Endothelial cell (in vitro differentiated cells): ENCODE results near the gene GRIP1. TPM values are rescaled to one million over a fixed set of nuclear protein-coding genes. Genes with fewer than 3 reads are reported as not detected.

Source experiments
- DNase-seq: peaks from one replicate; pipeline ENCODE4 v3.0.0; 2021; ENCODE audit warnings: low spot score
- H3K27ac Mint-ChIP-seq: one replicate; pipeline ENCODE4 v1.8.0; 2021; ENCODE audit warnings: mixed read lengths, inconsistent platforms; ENCODE audit not compliant: unreplicated experiment
- H3K27me3 Mint-ChIP-seq: one replicate; pipeline ENCODE4 v1.8.0; 2021; ENCODE audit warnings: mild to moderate bottlenecking, moderate library complexity, mixed read lengths, inconsistent platforms; ENCODE audit not compliant: unreplicated experiment
- H3K36me3 Mint-ChIP-seq: one replicate; pipeline ENCODE4 v1.8.0; 2021; ENCODE audit warnings: mild to moderate bottlenecking, low read depth, mixed read lengths, inconsistent platforms; ENCODE audit not compliant: unreplicated experiment
- H3K4me1 Mint-ChIP-seq: one replicate; pipeline ENCODE4 v1.8.0; 2021; ENCODE audit warnings: mild to moderate bottlenecking, mixed read lengths, inconsistent platforms; ENCODE audit not compliant: unreplicated experiment
- H3K4me3 Mint-ChIP-seq: one replicate; pipeline ENCODE4 v1.8.0; 2021; ENCODE audit warnings: mild to moderate bottlenecking, mixed read lengths, inconsistent platforms; ENCODE audit not compliant: unreplicated experiment
- H3K9me3 Mint-ChIP-seq: one replicate; pipeline ENCODE4 v1.8.0; 2021; ENCODE audit warnings: mixed read lengths, inconsistent platforms; ENCODE audit not compliant: unreplicated experiment
- total RNA-seq: library from RNA; stranded (reverse); fragmentation: NEBNext Ultra II Directional; extraction: Animal tissue kit (Norgen Biotek cat#: 25700); gene quantifications from one replicate; pipeline ENCODE4 v1.2.1, GENCODE V29; 2021; ENCODE audit not compliant: unreplicated experiment
- TF ChIP-seq, protein P1 (sequence below): fragments of 200-600 bp; sonication (generic); IDR thresholded peaks from one replicate; pipeline ENCODE4 v1.5.0; 2021; ENCODE audit warnings: antibody characterized with exemption; ENCODE audit not compliant: unreplicated experiment

Gene GRIP1
- total RNA-seq, 1 donor from 2014 or later = 36.2 TPM

DNA sequence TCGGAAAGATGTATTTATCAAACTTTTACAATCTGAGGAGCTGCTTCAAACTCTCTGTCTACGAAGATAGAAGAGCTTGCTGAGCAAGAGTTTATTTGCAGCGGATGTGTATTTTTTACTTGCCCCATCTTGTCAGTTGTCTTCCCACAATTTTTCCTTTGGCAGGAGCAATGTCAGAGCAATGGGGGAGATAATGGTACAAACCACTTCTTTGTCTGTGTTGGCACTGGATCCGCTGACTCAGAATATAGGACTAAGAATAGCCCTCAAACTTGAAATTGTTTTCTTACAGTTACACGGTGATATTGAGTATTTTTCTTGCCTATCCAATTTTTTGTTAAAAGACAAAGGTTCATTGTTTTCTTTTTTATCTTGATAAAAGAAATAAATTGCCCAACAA is 348.9 kb downstream of the GRIP1 start:
- Mint-ChIP-seq H3K27ac (no peak overlapping the region), H3K27me3 (peaks cover 2% of the 10 kb centered on the region), H3K36me3 (no peaks in the 10 kb centered on the region), H3K4me3 (no peak overlapping the region), H3K9me3 (no peaks in the 10 kb centered on the region), H3K4me1 (peaks cover 5% of the 10 kb centered on the region)
- TF ChIP-seq, protein P1, sequence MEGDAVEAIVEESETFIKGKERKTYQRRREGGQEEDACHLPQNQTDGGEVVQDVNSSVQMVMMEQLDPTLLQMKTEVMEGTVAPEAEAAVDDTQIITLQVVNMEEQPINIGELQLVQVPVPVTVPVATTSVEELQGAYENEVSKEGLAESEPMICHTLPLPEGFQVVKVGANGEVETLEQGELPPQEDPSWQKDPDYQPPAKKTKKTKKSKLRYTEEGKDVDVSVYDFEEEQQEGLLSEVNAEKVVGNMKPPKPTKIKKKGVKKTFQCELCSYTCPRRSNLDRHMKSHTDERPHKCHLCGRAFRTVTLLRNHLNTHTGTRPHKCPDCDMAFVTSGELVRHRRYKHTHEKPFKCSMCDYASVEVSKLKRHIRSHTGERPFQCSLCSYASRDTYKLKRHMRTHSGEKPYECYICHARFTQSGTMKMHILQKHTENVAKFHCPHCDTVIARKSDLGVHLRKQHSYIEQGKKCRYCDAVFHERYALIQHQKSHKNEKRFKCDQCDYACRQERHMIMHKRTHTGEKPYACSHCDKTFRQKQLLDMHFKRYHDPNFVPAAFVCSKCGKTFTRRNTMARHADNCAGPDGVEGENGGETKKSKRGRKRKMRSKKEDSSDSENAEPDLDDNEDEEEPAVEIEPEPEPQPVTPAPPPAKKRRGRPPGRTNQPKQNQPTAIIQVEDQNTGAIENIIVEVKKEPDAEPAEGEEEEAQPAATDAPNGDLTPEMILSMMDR = no peak
- DNase-seq = no peak

DNA sequence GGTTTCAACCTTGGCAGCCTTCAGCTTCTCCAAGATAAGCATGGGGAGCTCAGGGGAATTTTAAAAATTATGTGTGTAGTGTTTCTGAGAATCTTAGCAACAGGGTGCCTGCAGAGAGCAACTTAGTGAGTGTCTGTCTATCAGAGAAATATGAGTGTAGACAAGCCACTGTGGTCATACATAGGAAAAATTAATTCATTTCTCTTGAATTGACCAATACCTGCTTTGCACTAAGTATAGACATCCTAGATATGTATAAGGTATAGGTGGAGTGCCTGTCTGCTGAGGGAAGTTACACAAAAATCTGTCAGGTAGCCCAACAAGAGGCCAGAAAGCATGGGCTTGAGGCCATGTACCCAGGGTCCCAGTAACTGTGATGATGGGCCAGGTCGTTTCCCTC is 355.9 kb downstream of the GRIP1 start:
- DNase-seq = no peak
- Mint-ChIP-seq H3K27me3 (no peaks in the 10 kb centered on the region), H3K27ac (no peak overlapping the region), H3K4me3 (no peak overlapping the region), H3K4me1 (peaks cover 5% of the 10 kb centered on the region), H3K36me3 (no peaks in the 10 kb centered on the region), H3K9me3 (no peaks in the 10 kb centered on the region)
- TF ChIP-seq, protein P1 = no peak

DNA sequence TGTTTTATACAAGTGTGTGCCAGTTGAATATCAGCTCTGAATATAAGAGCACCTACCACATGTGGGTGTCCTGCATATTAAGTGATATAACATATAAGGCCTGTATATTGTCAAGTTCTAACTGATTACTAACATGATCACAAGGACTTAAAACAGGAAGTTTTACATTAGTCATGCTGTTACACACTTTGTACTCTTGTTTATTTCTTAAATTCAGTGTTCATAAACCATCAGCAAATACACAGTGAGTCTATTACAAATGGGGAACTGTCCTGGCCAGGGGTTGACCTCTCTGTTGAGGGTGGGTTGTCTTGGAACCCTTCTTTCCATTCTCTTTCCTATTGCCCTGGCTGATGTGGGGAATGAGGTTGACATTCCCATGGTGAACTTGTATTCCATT is 357.4 kb downstream of the GRIP1 start:
- no peaks in the 10 kb centered on the region for H3K9me3 Mint-ChIP-seq
- no peaks in the 10 kb centered on the region for H3K36me3 Mint-ChIP-seq
- H3K4me1 Mint-ChIP-seq = no peaks in the 10 kb centered on the region
- DNase-seq = no peak
- no peaks in the 10 kb centered on the region for H3K27me3 Mint-ChIP-seq
- H3K4me3 Mint-ChIP-seq = no peak overlapping the region
- TF ChIP-seq, protein P1 = no peak
- no peak overlapping the region for H3K27ac Mint-ChIP-seq

DNA sequence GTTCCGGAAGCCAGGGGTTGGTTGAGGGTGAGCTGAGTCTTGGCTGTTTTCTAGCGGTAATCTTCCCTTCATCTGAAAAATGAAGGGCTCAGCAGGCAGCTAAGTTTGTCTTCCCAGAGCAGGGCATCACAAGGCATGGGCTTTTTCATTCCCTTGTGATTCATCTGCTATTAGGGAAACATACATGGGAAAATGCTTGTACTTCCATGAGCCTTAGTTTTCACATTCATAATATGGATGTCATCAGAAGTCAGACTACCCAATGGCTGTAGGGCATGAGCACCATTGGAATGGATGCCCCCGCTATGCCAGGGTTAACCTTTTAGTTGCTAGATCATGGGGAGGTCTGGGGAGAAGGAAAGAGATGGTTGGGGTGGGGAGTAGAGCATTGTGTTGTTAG is 357.9 kb downstream of the GRIP1 start:
- Mint-ChIP-seq H3K4me1 (no peaks in the 10 kb centered on the region), H3K36me3 (no peaks in the 10 kb centered on the region), H3K9me3 (no peaks in the 10 kb centered on the region), H3K27me3 (no peaks in the 10 kb centered on the region), H3K4me3 (no peak overlapping the region), H3K27ac (no peak overlapping the region)
- TF ChIP-seq, protein P1 = no peak
- DNase-seq = no peak

DNA sequence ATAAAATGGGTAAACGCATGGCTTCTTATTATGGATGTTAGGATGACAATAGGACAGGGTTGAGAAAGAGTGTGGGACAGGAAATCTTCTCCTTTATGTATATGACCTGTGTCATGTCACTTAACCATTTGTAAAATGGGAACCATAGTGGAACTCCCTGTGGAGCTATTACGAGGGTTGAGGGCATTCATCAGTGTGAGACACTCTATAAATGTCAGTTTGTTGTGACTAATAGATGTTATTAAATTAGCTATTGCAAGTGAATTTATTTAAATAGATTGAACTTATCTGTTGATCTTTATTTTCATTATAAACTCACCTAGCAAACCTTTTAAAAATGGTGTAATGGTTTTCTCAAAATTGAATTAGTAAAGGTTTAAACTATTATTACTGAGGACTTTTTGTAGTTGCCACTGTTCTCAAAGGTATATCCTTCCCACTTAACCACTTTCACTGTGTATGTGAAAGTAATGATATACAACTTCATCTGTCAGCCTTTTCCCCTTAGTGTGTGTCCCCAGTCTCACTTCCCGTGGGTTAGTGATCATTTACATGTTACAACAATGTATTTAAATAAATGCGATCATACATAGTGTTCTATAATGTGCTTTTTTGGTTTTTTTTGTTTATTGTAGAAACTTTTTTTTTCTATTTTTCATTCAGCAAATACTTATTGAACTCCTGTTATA is 359.5 kb downstream of the GRIP1 start:
- TF ChIP-seq, protein P1 = no peak
- no peak overlapping the region for H3K27ac Mint-ChIP-seq

More for the DNA sequence above, 359.5 kb downstream of the GRIP1 start:
- Mint-ChIP-seq H3K36me3 (no peaks in the 10 kb centered on the region), H3K4me3 (no peak overlapping the region), H3K4me1 (no peaks in the 10 kb centered on the region), H3K27me3 (no peaks in the 10 kb centered on the region), H3K9me3 (no peaks in the 10 kb centered on the region)
- no peak for DNase-seq
